RWPE2 (cell line): Measurements from ENCODE around the gene TTC28.

Experiments
- ATAC-seq: fragments of 200-7000 bp; cut with Tn5 transposase; 3 replicates; pipeline ENCODE4 v1.9.1; 2021; ENCODE audit warnings: low read depth
- DNase-seq: peaks from one replicate; pipeline ENCODE4 v3.0.0-alpha.2; 2020; ENCODE audit warnings: low spot score
- H3K27ac ChIP-seq: fragments of 450-650 bp; 2 replicates; pipeline ENCODE4 v1.5.1; 2017; ENCODE audit warnings: mild to moderate bottlenecking; ENCODE audit not compliant: poor library complexity, severe bottlenecking
- H3K27me3 ChIP-seq: fragments of 250-450 bp; sonication (Bioruptor Pico); 2 replicates; pipeline ENCODE4 v1.5.1; 2021; ENCODE audit warnings: mild to moderate bottlenecking, moderate library complexity; ENCODE audit not compliant: insufficient read depth, poor library complexity, severe bottlenecking
- H3K36me3 ChIP-seq: fragments of 250-450 bp; sonication (Bioruptor Pico); 2 replicates; pipeline ENCODE4 v1.5.1; 2020; ENCODE audit warnings: low read depth, mild to moderate bottlenecking, moderate library complexity
- H3K4me1 ChIP-seq: fragments of 250-450 bp; sonication (Bioruptor Pico); 2 replicates; pipeline ENCODE4 v1.5.1; 2021; ENCODE audit warnings: mild to moderate bottlenecking, moderate library complexity; ENCODE audit not compliant: insufficient read depth, poor library complexity, severe bottlenecking
- H3K4me3 ChIP-seq: fragments of 250-450 bp; sonication (Bioruptor Pico); 2 replicates; pipeline ENCODE4 v1.5.1; 2021; ENCODE audit warnings: mild to moderate bottlenecking, moderate library complexity; ENCODE audit not compliant: severe bottlenecking
- H3K9me3 ChIP-seq: fragments of 250-450 bp; sonication (Bioruptor Pico); 2 replicates; pipeline ENCODE4 v1.5.1; 2021; ENCODE audit warnings: mild to moderate bottlenecking, moderate library complexity; ENCODE audit not compliant: severe bottlenecking
- TF ChIP-seq, protein P1 (sequence below): fragments of 450-650 bp; IDR thresholded peaks from one replicate; pipeline ENCODE4 v1.5.1; 2017; ENCODE audit warnings: mild to moderate bottlenecking, moderate library complexity; ENCODE audit not compliant: poor library complexity, severe bottlenecking

The TTC28 gene

DNA sequence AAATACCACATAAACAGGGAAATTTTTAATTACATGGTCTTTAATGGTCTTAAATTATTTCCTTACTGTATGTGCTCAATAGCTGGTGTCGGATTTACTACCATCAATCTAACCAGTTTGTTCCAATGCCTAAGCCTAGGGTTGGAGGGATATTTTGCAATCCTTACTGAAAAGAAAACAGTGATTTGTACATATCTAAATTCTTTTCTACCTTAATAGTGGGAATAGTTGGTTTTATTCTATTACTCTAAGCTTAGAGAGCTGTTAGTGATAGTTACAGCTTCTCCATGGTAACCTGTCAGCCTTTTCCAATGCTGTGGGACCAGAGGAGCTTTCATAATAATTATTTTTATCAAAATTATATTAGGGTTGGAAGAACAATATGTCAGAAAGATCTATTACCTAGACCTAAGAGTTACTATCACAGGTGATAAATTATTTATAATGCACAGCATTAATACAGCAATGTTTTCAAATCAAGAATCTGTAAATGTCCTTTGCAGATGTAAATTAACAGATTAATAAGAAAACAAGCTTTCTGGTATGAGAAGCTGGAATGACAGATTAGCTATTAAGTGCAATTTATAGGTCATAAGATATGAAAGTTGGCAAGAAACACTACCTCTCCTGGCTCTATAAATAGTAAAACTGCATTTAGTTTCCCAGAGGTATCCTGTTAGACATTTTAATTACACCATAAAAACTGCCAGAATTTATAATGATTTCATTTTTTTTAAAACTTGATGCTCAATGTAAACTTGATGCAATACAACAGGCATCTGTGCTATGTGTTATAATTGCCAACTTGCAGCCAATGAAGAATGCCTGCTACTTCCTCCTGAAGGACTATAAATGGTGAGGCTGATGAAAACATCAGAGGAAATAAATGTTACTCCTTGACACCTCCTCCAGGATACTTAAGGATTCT is 498.6 kb downstream of the TTC28 start:
- no peak for ATAC-seq
- no peak overlapping the region for H3K27ac ChIP-seq
- no peaks in the 10 kb centered on the region for H3K36me3 ChIP-seq
- DNase-seq, result no peak
- H3K9me3 ChIP-seq, result no peaks in the 10 kb centered on the region
- no peaks in the 10 kb centered on the region for H3K27me3 ChIP-seq
- H3K4me3 ChIP-seq, result no peak overlapping the region
- H3K4me1 ChIP-seq, result no peaks in the 10 kb centered on the region
- TF ChIP-seq, protein P1, sequence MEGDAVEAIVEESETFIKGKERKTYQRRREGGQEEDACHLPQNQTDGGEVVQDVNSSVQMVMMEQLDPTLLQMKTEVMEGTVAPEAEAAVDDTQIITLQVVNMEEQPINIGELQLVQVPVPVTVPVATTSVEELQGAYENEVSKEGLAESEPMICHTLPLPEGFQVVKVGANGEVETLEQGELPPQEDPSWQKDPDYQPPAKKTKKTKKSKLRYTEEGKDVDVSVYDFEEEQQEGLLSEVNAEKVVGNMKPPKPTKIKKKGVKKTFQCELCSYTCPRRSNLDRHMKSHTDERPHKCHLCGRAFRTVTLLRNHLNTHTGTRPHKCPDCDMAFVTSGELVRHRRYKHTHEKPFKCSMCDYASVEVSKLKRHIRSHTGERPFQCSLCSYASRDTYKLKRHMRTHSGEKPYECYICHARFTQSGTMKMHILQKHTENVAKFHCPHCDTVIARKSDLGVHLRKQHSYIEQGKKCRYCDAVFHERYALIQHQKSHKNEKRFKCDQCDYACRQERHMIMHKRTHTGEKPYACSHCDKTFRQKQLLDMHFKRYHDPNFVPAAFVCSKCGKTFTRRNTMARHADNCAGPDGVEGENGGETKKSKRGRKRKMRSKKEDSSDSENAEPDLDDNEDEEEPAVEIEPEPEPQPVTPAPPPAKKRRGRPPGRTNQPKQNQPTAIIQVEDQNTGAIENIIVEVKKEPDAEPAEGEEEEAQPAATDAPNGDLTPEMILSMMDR, result no peak

DNA sequence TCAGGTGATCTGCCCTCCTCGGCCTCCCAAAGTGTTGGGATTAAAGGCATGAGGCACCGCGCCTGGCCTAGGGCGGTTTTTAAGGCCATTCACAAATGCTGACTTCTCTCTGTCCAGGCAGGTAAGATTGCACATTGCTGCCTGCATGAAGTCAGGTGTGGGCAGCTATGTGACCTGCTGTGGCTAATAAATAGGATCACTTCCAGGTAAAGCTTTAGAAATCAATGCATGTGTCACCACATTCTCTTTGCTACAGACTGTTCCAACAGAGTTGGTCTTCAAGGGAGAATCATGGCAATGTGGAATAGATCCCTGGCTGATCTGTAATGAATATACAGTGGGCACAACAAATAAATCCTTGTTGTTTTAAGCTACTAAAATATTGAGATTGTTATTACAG is 500.2 kb downstream of the TTC28 start:
- ATAC-seq (no peak), DNase-seq (no peak)
- TF ChIP-seq, protein P1, result no peak
- H3K27me3 ChIP-seq, result no peaks in the 10 kb centered on the region
- H3K4me3 ChIP-seq, result no peak overlapping the region
- H3K27ac ChIP-seq, result no peak overlapping the region
- H3K4me1 ChIP-seq, result no peaks in the 10 kb centered on the region
- no peaks in the 10 kb centered on the region for H3K36me3 ChIP-seq
- H3K9me3 ChIP-seq, result no peaks in the 10 kb centered on the region

DNA sequence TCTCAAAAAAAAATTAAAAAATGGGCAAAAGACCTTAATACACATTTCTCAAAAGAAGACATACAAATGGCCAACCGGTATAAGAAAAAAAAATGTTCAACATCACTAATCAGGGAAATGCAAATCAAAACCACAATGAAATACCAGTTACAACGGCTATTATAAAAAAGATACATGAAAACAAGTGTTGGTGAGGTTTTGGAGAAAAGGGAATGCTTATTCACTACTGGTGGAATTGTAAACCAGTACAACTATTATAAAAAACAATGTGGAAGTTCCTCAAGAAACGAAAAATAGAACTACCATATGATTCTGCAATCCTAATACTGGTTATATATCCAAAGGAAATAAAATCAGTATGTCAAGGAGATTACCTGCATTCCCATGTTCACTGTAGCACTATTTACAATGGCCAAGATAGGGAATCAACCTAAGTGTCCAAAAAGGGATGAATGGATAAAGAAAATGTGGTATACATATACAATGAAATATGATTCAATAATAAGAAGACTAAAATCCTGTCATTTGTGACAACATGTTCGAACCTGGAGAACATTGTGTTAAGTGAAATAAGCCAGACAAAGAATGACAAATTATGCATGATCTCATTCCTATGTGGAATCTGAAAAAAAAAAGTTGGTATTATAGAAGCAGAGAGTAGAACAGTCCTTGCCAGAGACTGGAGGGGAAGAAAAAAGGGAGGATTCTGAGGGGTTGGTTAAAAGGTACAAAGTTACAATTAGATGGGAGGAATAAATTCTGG is 503.7 kb downstream of the TTC28 start:
- Histone ChIP-seq H3K4me3 (no peak overlapping the region), H3K36me3 (no peaks in the 10 kb centered on the region), H3K4me1 (peaks cover 15% of the 10 kb centered on the region), H3K9me3 (no peaks in the 10 kb centered on the region), H3K27me3 (no peaks in the 10 kb centered on the region), H3K27ac (no peak overlapping the region)
- no peak for DNase-seq
- TF ChIP-seq, protein P1, result no peak
- no peak for ATAC-seq

- peaks cover 15% of the 10 kb centered on the region for H3K4me1 ChIP-seq
- H3K9me3 ChIP-seq, result no peaks in the 10 kb centered on the region
- no peaks in the 10 kb centered on the region for H3K27me3 ChIP-seq
- no peak for DNase-seq
- TF ChIP-seq, protein P1, result no peak
- ATAC-seq, result no peak
- H3K27ac ChIP-seq, result no peak overlapping the region
- no peak overlapping the region for H3K4me3 ChIP-seq
- H3K36me3 ChIP-seq, result no peaks in the 10 kb centered on the region
These were observed 505.1 kb downstream of the TTC28 start for GRCh38 chr22:28174509-28174908.
